Uterus (tissue), 4 donors: Measurements from ENCODE around the gene THRB. TPM values are rescaled to one million over a fixed set of nuclear protein-coding genes. Genes with fewer than 3 reads are reported as not detected.

Source experiments
- DNase-seq, 2 donors: peaks; one replicate each; pipeline ENCODE4 v3.0.0-alpha.2; 2019 to 2020
- H3K27ac ChIP-seq, 2 donors: fragments of 200-600 bp; sonication (generic); 1 replicate in 1 of 2; 2 replicates in 1 of 2; pipeline ENCODE4 v1.5.1; 2016 to 2018
- H3K27me3 ChIP-seq, 2 donors: fragments of 200-600 bp; sonication (generic); one replicate each; pipeline ENCODE4 v1.5.1; 2018 to 2019; ENCODE audit warnings: control low read depth in 1 of 2
- H3K36me3 ChIP-seq, 2 donors: fragments of 200-600 bp; sonication (generic); one replicate each; pipeline ENCODE4 v1.5.1; 2019; ENCODE audit warnings: control low read depth in 1 of 2
- H3K4me1 ChIP-seq, 2 donors: fragments of 200-600 bp; sonication (generic); one replicate each; pipeline ENCODE4 v1.5.1; 2018 to 2019; ENCODE audit warnings: control low read depth in 1 of 2
- H3K4me3 ChIP-seq, 2 donors: fragments of 200-600 bp; sonication (generic); 1 replicate in 1 of 2; 2 replicates in 1 of 2; pipeline ENCODE4 v1.5.1; 2018 to 2019; ENCODE audit warnings: mild to moderate bottlenecking in 1 of 2
- H3K9me3 ChIP-seq, 2 donors: fragments of 200-600 bp; sonication (generic); one replicate each; pipeline ENCODE4 v1.5.1; 2019; ENCODE audit warnings: control low read depth in 1 of 2
- CTCF ChIP-seq, 4 experiments: fragments of 200-600 bp in 2 of 4; fragments of 450-650 bp in 2 of 4; sonication (generic) in 2 of 4; IDR thresholded peaks; one replicate each; pipeline ENCODE4 v1.5.1; 2016 to 2019; ENCODE audit warnings: antibody characterized with exemption in 4 of 4, mild to moderate bottlenecking in 2 of 4, moderate library complexity in 1 of 4
- POLR2A ChIP-seq, 2 donors: fragments of 450-650 bp; IDR thresholded peaks; one replicate each; pipeline ENCODE4 v1.6.1; 2016; ENCODE audit warnings: antibody characterized with exemption in 2 of 2, mild to moderate bottlenecking in 1 of 2, moderate library complexity in 1 of 2
- intact Hi-C: fragments of 100-400 bp; cut with DNase I; formaldehyde crosslinking; loops from one replicate; pipeline ENCODE4 v1.15.1; 2023; ENCODE audit warnings: low total_unique reads
- total RNA-seq, 4 donors: library from RNA; depleted of rRNA in 3 of 4; stranded (reverse); fragments of >200 nt in 3 of 4; gene quantifications; one replicate each; pipeline versions ENCODE4 v1.1.0 to v1.2.4, GENCODE V29; 2014 to 2023
- donor health status: DM: yes; HTN: yes; CAD: no.

The THRB gene
- total RNA-seq, 4 donors from 2014 or later, result 4.6 to 38.2 (median 17.3) TPM

- no peaks in the 10 kb centered on the region for H3K36me3 ChIP-seq
- TF ChIP-seq CTCF (IDR thresholded peaks at IDR 0.05), result no peak
- TF ChIP-seq POLR2A (IDR thresholded peaks at IDR 0.05), result no peak
- no peaks in the 10 kb centered on the region for H3K9me3 ChIP-seq
- H3K27ac ChIP-seq, result no peak overlapping the region
- H3K4me3 ChIP-seq, result no peak overlapping the region
- no peaks in the 10 kb centered on the region for H3K27me3 ChIP-seq
- H3K4me1 ChIP-seq, result peaks cover 0 to 5% of the 10 kb centered on the region in 2 donors
- intact Hi-C loops, result no loop called here
- DNase-seq, result no peak
Observed at GRCh38 chr3:24258260-24258659, 236.4 kb downstream of the THRB start.

- Histone ChIP-seq H3K4me1 (peaks cover 0 to 2% of the 10 kb centered on the region in 2 donors), H3K27me3 (no peaks in the 10 kb centered on the region), H3K4me3 (no peak overlapping the region), H3K9me3 (no peaks in the 10 kb centered on the region), H3K27ac (no peak overlapping the region), H3K36me3 (no peaks in the 10 kb centered on the region)
- intact Hi-C loops, result no loop called here
- no peak for DNase-seq
- TF ChIP-seq CTCF (IDR thresholded peaks at IDR 0.05) (no peak), POLR2A (IDR thresholded peaks at IDR 0.05) (no peak)
Observed at GRCh38 chr3:24255414-24255813, 239.2 kb downstream of the THRB start.

- intact Hi-C loops, result no loop called here
- Histone ChIP-seq H3K9me3 (no peaks in the 10 kb centered on the region), H3K36me3 (no peaks in the 10 kb centered on the region), H3K4me3 (no peak overlapping the region), H3K27ac (no peak overlapping the region), H3K27me3 (no peaks in the 10 kb centered on the region), H3K4me1 (no peaks in the 10 kb centered on the region)
- no peak for DNase-seq
- no peak for TF ChIP-seq CTCF (IDR thresholded peaks at IDR 0.05)
- no peak for TF ChIP-seq POLR2A (IDR thresholded peaks at IDR 0.05)
Observed at GRCh38 chr3:24254649-24255048, 240.0 kb downstream of the THRB start.

GRCh38 chr3:24253336-24253735, 241.3 kb downstream of the THRB start:
- H3K4me3 ChIP-seq, result no peak overlapping the region
- no peaks in the 10 kb centered on the region for H3K36me3 ChIP-seq
- no peak overlapping the region for H3K27ac ChIP-seq
- TF ChIP-seq CTCF (IDR thresholded peaks at IDR 0.05) (no peak), POLR2A (IDR thresholded peaks at IDR 0.05) (no peak)
- H3K27me3 ChIP-seq, result no peaks in the 10 kb centered on the region
- DNase-seq, result no peak
- intact Hi-C loops, result no loop called here
- no peaks in the 10 kb centered on the region for H3K9me3 ChIP-seq
- H3K4me1 ChIP-seq, result no peaks in the 10 kb centered on the region

- H3K4me3 ChIP-seq, result no peak overlapping the region
- no peaks in the 10 kb centered on the region for H3K9me3 ChIP-seq
- H3K27ac ChIP-seq, result no peak overlapping the region
- intact Hi-C loops, result no loop called here
- H3K36me3 ChIP-seq, result no peaks in the 10 kb centered on the region
- H3K27me3 ChIP-seq, result no peaks in the 10 kb centered on the region
- DNase-seq, result no peak
- H3K4me1 ChIP-seq, result no peaks in the 10 kb centered on the region
- TF ChIP-seq CTCF (IDR thresholded peaks at IDR 0.05) (no peak), POLR2A (IDR thresholded peaks at IDR 0.05) (no peak)
Observed at GRCh38 chr3:24249523-24249922, 245.1 kb downstream of the THRB start.
